Hematopoietic multipotent progenitor cell treated with erythropoietin and hydrocortisone succinate and interleukin-3 and kit ligand, for 4 days (in vitro differentiated cells): ENCODE data around the gene FAM53B.

Source experiments
- DNase-seq: peaks from one replicate; pipeline ENCODE4 v3.0.0-alpha.2; 2015

The FAM53B gene

DNA sequence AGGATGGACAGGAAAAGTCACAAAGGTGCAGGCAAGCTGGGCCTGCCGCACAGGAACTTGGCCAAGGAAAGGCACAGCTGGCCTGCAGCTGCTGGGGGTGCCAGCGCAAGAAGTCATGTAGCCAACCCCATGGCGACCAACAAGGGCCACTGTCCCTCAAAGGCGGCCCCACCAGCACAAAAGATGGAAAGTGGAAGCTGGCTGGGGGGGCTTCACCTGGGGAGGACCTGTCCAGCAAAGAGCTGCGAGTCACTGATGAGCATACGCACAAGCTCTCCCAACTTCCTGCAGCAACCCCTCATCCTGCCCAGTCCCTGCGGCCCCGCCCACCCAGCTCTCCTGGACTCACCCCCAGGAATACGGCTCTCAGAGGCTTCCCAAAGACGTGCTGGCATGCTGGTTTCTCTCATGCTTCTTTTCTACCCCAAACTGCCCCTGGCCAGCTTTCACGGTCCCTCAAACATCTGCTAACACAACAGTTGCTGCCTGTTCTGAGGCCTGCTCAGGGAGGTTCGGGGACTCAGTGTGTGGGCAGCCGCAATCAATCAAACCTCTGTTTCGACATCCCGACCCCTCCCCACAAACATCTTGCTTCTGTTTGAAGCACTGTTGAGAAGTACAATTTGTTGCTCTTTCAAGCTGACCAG, 67.6 kb downstream of the FAM53B start:
- DNase-seq = peak; percentile 57

DNA sequence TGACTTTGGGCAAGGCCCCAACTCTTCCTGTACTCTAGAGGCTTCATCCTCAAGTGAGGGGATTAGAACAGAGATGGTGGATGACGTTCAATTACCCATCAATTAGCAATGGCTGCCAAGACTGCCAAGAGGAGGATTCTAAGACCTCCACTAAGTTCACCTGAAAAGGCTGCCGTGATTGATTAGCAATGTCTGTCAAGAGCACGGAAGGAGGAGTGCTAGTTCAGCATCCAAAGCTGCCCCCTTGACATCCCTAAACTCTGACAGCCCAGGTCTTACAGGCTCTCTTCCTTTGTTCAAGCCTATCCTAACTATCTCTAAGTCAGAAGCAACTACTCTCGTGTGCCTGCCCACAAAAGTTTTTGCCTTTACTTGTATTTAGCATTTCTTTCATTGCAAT, 68.4 kb downstream of the FAM53B start:
- DNase-seq = no peak

DNA sequence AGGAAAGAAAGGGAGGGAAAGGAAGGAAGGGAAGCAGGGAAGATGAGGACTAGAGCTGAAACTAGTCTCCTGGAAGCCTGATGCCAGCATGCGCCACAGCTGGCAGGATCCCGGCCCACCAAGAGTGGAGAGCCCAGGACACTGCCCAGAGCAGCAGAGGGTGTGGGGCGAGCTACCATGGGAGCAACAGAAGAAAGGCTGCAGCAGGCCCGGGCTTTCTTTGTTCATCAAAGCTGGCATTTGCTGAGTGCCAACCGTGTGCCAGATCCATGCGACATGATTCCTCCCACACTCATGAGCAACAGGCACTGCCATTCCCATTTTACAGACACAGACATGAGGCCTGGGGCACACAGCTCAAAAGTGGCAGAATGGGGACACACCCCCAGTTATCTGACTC, 68.9 kb downstream of the FAM53B start:
- DNase-seq = no peak

DNA sequence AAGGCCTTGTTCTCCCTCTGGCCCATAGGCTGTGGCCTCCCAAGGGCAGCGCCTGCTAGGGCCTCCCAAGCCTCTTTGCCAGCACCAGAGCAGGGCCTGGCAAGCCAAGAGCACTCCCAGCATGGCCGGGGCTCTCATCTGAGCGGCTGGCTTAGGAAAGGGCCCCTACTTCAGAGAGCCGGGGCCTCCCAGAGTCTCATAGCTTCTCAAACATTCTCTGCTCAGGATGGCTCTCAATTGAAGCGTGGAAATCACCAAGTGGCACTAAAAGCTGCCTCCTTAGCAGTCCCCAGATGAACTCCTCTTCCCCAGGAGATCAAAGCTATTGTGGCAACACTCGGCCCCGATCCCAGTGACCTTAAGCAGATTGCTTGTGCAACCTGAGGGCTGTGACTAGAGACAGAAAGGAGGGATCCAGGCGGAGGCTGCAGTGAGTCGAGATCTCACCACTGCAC, 69.4 kb downstream of the FAM53B start:
- DNase-seq = no peak

DNA sequence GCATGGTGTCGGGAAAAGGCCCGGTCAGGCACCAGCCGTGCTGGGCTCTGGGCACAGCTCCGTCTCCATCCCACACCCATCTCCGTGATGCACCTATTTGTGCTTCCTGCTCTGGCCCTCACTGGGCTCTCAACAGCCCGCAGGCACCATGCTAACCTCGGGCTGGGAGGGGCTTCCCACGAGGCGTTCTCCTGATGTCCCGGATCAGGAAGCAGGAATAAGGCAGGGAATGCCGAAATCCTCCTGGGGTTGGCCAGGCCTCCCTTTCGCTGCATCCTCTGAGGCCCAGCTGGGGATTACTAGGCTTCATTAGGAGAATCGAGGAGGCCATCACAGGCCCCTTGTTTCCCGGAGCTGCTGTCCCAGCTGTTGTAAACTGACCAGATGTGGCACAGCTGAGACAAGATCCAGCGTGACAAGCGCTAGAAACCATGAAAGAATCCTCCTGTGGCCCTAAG, 72.0 kb downstream of the FAM53B start:
- DNase-seq = no peak

DNA sequence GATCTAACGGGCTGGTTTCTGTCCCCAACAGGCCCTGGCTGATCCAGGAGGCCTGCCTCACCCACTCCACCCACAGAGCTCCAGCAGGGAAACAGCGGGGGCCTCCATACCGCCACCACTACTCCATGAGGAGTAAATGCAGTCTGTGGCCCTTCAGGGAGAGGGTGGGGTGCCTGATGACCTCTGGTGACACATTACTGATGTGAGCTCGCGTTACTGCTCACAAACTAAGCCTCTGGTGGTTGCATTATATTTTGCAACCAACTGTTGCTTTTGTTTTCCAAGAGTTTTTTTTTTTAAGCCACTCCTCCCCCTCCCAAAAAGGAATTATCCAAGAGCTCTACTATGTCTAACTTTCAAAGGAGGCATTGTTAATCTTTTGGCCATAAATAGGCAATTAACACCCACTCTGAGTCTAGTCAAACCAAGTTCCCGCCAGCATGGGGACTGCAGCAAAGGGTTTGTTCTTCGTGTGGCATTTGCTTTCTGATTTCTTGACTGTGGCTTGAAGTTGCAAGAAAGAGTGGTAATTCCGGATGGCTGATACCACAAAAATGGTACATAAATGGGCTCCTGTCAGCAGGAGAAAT, 72.6 kb downstream of the FAM53B start:
- peak; percentile 78 for DNase-seq

DNA sequence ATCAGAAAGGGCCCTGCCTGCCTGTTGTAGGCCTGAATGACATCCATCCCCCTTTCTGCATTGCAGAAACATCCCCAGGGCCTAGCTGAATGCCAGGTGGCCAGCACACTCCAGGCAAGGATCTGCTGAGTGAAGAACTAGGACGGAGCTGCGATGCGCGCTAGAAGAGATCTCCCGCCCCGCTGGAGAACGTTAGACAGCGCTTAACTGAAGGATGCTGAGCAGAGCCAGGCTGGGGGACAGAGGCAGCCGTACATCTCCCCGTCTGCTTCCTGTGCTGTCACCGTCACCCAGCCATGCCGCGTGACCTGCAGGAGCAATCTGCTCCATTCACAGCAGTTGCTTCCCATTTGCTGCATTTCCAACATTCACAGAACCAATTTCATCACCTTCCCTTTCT, 73.3 kb downstream of the FAM53B start:
- no peak for DNase-seq

DNA sequence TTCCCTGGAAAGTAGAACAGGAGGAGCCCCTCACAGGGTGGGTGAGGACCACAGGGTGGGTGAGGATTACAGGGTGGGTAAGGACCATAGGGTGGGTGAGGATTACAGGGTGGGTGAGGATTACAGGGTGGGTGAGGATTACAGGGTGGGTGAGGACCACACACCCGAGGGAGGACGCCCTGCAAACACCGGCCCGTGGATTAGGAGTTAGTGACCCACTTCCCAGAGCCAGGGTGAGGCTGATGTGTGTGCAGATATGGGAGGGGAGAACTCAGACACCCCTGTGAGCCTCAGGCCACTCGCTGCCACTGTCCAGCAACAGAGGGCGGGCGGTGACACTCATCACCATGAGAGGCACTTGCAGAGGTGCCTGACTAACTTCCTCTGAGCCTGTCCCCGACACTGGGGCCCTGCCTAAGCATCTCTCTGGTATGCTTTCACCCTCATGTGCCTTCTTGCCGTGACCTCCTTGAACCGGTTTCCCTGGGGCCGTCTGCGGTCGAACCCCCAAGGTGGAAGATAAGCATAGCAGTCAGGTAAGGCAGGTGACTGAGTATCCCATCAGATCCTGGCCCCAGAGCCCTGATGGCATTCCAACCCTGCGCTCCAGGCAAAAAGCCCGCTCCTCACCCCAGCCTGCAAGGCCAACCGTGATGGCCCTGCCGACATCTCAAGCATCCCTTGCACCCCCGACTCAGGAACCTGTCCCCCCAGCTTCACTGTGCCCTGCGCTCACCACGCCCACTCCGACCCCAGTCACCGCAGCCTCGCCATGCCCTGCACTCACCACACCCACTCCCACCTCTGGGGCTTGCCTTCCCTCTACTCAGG, 74.1 kb downstream of the FAM53B start:
- DNase-seq = no peak

DNA sequence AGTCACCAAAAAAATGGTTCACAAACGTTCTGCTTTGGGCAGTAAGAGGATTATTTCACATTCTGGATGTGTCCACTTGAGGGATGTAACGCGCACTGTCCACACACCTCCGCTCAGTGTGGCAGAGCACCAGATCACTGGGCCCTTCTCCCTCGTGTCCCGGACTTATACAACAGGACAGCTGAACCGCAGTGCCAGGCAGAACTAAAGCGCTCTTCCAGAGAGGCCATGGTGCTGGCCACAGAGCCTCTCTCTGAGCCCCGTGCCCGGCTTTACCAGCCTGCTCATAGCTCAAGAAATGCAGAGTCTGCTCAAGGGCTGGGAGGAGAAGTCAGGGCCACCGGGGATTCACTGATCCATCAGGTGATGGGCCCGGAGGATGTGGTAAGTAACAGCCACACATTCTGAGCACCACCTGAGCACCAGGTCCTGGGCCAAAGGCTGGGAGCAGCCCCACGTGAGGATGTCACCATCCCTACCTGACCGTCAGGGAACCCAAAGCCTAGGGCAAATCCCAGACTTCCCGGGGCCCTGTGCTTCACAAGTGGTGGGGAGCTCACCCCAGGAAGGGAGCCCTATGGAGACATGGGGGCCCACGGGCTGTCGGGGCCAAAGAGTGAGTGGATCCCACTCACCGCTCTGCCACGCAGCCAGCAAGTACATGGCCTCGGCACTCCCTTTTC, 74.9 kb downstream of the FAM53B start:
- no peak for DNase-seq

DNA sequence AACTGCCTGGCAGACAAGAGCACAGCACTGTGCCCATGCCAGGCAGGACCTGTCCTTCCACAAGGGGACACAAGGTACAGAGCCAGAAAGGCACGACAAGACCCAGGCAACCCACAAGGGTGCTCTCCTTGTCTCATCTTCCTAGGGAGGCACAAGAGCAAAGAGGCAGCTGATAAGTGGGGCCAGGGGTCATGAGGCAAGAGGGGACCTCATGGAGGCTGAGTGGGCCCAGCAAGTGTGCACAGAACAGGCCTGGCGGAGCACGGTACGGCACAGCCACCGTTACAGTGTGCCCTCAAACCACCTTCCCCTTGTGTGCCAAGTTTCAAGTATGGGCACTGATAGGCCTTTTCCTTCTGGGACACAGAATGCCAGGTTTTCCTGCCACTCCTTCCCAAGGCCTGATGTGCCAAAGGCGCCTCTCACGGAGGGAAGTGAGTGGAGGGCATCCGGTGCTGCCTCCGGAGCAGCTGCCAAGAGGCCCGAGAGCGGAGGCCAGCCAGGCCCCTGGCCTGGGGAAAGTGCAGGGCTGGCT, 75.6 kb downstream of the FAM53B start:
- no peak for DNase-seq

DNA sequence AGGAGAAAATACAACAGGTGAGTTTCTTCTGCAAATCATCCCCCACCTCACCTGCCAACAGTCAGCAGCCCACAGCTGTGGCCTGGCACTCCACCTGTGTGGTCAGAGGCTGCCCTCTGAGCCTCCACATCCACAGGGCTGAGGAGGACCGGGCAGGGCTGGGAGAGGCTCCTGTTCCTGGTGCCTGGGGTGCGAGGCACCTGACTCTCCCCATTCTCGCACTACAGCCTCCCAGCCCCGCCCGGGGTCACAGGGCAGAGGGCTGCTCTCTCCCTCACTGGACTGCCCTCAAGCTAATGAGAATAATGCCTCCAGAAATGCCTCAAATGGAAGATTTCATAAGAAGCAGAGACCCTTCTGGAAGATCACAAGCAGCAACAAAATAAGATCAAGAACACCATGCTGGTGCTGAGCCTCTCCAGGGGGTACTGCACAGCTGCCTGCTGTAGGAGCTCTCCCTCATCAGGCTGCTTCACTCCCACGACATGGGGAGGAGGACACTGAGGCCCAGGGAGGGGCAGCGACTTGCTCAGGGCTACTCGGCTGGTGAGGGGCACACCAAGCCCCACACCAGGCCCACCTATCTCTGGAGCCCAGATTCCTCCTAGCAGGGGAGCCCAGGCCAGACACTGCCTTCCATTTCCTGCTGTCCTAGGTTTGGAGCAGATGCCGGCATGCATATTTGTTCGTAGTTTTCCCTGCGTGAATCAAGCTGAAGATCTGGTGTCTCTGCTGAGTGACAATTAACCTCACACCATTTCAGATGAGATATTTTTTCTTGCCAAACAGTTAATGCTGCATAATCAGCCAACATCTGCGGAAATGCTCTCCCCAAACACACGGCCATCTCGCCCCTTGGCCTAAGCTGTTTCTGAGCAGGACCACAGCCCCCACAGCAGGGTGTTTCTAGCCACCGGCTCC, 76.5 kb downstream of the FAM53B start:
- no peak for DNase-seq

DNA sequence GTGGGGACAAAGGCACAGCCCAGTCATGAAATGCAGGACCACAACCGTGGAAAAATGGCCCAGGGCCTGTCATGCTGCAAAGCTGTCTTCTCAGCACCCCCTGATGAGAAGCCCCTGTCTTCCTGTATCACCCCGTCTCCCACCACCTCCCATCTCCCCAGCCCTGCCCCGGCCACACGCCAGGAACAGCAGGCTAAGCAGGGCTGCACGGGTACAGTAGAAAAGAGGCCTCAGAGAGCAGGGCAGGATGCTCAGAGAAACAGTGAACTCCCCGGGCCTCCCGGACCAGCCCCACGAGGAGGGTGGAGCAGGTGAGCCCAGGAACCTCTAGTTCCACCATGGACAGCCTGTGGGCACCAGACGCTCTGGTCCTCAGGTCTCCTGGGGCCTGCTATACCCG, 77.7 kb downstream of the FAM53B start:
- DNase-seq = no peak

DNA sequence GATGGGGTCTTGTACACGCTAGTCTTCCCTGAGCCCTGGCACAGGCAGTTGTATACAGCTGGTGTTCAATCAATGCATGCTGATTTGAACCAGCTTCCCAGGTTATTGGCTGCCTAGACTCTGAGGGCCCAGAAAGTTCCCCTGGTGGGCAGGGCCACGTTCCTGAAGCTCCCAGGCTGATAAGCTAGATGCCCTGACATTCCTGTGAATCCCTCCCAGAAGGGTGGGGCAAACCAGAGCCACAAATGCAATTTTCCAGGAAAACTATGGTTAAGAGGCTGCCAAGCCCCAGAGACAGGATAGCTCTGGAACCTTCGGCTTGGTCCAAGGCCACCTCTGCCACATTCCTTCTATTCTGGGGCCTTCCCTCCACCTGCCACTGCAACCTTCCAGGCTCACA, 78.2 kb downstream of the FAM53B start:
- no peak for DNase-seq

DNA sequence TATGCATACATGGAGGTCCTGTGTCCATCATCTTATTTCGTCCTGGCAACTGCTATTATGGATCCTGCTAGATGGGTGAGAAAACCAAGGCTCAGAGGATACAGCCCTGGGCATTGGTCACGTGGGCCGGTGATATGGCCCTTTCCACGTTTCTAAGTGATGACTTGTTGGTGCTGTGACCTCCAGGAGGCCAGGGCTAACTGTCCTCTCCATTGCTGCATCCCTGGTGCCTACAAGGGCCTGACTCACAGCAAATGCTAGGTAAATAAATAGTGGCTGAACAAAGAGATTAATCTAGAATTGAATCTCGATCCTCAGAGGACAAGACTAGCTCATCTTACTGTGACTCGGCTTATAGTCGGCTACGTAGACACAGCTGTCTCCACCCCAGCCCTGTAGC, 78.6 kb downstream of the FAM53B start:
- no peak for DNase-seq

DNA sequence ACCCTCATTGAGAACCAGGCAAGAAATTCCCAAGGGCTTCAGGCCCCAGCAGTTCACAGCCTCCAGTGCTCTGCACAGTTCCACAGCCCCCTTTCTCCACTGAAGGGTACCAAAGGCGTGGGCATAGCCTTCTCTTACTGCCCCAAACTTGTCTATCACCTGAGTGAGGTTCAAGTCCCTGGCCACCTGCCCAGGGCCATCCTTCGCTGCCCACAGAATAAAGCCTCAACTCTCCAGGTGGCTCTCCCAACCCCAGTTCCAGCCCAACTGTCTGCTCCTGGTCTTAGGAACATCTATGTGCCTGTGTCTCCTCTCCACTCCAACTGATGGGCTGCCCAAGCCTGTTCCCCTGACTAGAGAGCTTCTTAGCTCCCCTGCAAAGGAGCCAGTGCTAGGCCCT, 79.1 kb downstream of the FAM53B start:
- DNase-seq = no peak

DNA sequence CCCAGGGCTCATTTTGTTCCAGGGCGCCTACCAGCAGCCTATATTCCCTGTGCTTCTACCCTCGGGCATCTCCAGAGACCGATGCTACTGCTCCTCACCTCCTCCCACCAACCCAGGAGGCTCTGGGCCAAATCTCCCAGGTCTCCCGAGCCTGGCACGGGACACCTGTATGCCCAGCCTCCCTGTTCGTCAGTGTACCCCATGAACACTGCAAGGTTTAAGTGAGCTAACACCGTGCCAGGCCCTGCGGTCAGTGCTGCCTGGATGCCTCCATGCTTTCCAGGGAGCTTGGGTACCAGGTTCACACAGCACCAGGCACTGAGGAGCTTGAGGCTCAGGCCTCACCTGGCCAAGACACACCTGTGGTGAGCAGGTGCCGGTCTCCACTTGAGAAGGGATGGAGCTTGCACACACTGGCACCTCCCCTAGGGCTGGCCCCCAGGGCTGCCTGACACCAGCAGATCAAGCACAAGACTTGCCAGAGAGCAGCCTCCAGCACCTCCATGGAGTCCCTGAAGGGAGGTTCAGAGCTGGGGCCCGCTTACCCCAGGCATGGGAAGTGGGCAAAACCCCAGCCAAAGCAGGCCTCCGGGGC, 80.3 kb downstream of the FAM53B start:
- DNase-seq = no peak

DNA sequence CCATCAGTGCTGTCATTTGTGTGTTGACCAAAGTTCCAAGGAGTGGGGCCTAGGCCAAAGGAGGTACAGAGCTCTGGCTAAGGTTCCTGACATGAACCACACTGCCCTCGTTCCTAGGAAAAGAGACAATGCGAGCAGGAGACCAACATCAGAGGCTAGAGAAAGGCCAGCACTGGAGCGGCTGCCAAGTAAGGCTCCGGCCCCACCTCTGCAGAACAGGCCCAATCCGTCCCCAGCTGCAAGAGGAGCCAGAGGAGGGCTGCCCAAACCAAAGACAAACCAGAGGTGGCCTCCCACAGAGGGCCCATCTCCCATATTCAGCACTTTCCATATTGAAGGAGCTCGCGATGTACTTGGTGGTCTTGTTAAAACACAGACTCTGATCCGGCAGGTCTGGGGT, 81.0 kb downstream of the FAM53B start:
- DNase-seq = no peak

DNA sequence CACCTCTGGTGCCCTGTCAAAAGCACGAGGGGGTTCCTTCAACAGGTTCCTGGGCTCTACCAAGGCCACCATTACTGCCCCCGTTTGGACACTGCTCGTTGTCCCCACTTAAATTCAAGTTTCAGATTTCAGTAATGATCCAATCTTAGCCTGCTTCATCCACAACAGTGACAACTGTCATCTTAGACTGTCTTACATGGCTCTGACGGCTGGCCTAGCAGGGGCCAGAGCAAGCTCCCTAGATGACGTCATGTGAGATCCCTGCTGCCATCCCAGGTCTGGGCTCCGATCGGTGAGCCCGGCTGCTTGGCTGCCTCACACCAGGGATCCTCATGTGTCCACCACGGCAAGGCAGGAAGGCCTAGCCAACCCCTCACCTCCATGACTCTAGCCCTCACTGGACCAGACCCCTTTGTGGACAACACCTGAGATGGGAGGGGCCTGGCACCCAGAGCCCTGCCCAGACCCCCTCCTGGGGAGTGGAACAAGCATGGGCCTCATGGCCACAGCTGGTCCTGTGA, 82.5 kb downstream of the FAM53B start:
- no peak for DNase-seq

DNA sequence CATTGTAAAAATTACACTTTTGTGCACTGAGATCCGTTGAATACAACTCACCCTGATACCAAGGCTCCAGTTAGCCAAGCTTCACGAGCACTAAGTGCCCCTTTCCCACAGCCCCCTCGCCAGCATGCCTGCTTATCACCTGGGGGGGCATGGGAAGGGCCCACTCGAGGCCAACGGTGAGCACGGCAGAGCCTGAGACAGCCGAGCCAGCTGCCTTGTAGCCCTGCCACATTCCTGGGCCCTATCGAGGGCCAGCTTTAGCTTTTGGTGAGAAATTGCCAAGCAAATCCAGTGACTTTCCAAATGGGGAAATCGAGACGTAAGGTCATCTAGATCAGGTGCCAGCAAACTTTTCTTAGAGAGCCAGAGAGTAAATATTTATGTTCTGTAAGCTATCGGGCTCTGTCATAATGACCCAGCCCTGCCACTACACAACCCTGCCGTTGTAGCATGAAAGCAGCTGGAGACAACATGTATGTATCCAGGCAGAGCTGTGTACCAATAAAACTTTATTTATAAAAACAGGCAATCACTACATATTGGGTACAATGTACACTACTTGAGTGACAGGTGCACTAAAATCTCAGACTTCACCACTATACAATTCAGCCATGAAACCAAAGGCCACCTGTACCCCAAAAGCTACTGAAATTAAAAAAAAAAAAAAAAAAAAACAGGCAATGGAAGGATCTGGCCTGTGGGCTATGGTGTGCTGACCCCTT, 83.6 kb downstream of the FAM53B start:
- DNase-seq = no peak

DNA sequence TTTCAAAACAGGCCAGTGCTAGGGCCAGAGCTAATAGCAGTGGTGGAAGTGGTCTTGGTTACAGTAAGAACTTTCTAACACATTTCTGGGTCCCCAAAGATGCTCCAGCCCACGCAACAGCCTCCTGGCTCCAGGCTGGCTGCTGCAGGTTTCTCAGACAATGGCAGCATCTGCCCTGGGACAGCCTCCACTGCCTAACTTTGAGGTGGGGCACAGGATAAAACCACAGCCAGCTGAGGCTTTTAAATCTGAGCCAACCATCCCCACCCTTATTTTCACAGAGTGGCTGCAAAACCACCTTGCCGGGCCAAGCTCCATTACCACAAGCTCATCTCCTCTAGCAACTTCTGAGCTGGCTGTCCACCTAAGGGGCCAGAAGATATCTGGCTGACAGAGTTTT, 84.8 kb downstream of the FAM53B start:
- no peak for DNase-seq
